Fibroblast of skin of scalp (primary cell): ENCODE measurements around the gene P2RX4.
A peak's percentile ranks its signal among the peaks of the same experiment; 100 is the strongest.
"Not testable (repeated sequence)": the region's sequence is repeated elsewhere in the genome, so short reads cannot be mapped to it uniquely, and the experiment has no call there.

Experiments used
- DNase-seq: peaks from one replicate; pipeline ENCODE4 v3.0.0-alpha.2; 2013

Gene P2RX4

GRCh38 chr12:121189131-121189530 is 20.8 kb upstream of the P2RX4 start:
- peak; percentile 29 for DNase-seq

- no peak for DNase-seq
These were observed 20.2 kb upstream of the P2RX4 start for GRCh38 chr12:121189619-121190155.

- peak; percentile 98 for DNase-seq
These were observed 19.4 kb upstream of the P2RX4 start for GRCh38 chr12:121190523-121191031.

GRCh38 chr12:121191151-121191550 is 18.8 kb upstream of the P2RX4 start:
- no peak for DNase-seq

GRCh38 chr12:121196902-121197301 is 13.0 kb upstream of the P2RX4 start:
- no peak for DNase-seq

GRCh38 chr12:121198949-121199348 is 11.0 kb upstream of the P2RX4 start:
- DNase-seq: no peak

GRCh38 chr12:121201140-121201539 is 8.8 kb upstream of the P2RX4 start:
- not testable (repeated sequence) for DNase-seq

- DNase-seq: no peak
These were observed 7.2 kb upstream of the P2RX4 start for GRCh38 chr12:121202407-121203355.

GRCh38 chr12:121203482-121203881 is 6.4 kb upstream of the P2RX4 start:
- DNase-seq: no peak

GRCh38 chr12:121205491-121205890 is 4.4 kb upstream of the P2RX4 start:
- no peak for DNase-seq

- not testable (repeated sequence) for DNase-seq
These were observed 1.4 kb upstream of the P2RX4 start for GRCh38 chr12:121208571-121208970.

- DNase-seq: no peak
These were observed 708 bp upstream of the P2RX4 start for GRCh38 chr12:121209221-121209620.

- no peak for DNase-seq
These were observed 2.9 kb downstream of the P2RX4 start for GRCh38 chr12:121212875-121213274.

- no peak for DNase-seq
These were observed 4.3 kb downstream of the P2RX4 start for GRCh38 chr12:121214166-121214777.

GRCh38 chr12:121214855-121215745 is 5.2 kb downstream of the P2RX4 start:
- DNase-seq: peak; percentile 68

- no peak for DNase-seq
These were observed 6.2 kb downstream of the P2RX4 start for GRCh38 chr12:121216102-121216501.

GRCh38 chr12:121217063-121217462 is 7.1 kb downstream of the P2RX4 start:
- DNase-seq: no peak

GRCh38 chr12:121217761-121218160 is 7.8 kb downstream of the P2RX4 start:
- DNase-seq: no peak

GRCh38 chr12:121218588-121219352 is 8.8 kb downstream of the P2RX4 start:
- DNase-seq: no peak

- no peak for DNase-seq
These were observed 9.5 kb downstream of the P2RX4 start for GRCh38 chr12:121219353-121219986.

- DNase-seq: no peak
These were observed 12.9 kb downstream of the P2RX4 start for GRCh38 chr12:121222847-121223246.
